GM20000 (cell line): ENCODE results near the gene POU2AF1.

Experiments used
- DNase-seq: peaks from one replicate; pipeline ENCODE4 v3.0.0; 2012; ENCODE audit warnings: low spot score
- TF ChIP-seq, protein P1 (sequence below): IDR thresholded peaks from 2 replicates; pipeline ENCODE4 v1.5.1; 2012; ENCODE audit warnings: mild to moderate bottlenecking, control low read depth; ENCODE audit errors: extremely low read depth, missing control alignments

Gene POU2AF1, protein sequence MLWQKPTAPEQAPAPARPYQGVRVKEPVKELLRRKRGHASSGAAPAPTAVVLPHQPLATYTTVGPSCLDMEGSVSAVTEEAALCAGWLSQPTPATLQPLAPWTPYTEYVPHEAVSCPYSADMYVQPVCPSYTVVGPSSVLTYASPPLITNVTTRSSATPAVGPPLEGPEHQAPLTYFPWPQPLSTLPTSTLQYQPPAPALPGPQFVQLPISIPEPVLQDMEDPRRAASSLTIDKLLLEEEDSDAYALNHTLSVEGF

DNA sequence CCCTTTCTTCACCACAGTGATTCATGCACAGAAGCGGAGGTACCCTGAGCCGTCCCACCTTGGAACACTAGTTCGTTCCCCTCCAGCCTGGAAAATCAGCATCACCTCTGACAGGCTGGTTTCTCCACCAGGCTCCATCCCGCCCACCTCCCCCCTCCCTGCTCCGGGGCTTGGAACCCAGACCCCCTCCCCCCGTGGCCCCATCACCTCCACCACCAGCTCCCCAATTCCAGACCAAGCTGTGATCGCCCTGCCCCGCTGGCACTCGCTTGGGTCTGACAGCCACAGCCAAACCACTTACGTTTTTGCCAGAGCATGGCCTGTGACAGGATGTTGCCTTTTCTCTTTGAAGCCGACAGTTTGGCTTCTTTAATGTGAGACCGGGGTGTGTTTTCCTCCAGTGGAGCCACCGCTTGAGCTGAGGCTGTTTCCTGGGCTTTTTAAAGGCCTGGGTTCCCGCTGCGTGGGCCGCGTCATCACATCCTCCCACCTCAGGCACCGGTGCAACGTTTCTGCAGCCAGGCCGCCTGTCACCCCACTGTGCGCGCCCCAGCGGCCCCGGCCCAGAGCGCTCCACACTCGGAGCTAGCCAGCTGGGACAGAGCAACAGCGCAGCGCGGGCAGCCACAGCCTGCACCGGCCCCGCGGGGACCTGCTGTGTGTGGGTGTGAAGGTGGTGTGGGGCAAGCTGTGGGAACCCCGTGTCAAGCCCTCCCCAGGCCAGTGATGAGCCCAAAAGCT, at the start of gene POU2AF1:
TSS of gene POU2AF1 (minus strand) at position 415 of the 741 bp plus-strand sequence. CDS start at position 317, 98 bp downstream.
- TF ChIP-seq, protein P1, sequence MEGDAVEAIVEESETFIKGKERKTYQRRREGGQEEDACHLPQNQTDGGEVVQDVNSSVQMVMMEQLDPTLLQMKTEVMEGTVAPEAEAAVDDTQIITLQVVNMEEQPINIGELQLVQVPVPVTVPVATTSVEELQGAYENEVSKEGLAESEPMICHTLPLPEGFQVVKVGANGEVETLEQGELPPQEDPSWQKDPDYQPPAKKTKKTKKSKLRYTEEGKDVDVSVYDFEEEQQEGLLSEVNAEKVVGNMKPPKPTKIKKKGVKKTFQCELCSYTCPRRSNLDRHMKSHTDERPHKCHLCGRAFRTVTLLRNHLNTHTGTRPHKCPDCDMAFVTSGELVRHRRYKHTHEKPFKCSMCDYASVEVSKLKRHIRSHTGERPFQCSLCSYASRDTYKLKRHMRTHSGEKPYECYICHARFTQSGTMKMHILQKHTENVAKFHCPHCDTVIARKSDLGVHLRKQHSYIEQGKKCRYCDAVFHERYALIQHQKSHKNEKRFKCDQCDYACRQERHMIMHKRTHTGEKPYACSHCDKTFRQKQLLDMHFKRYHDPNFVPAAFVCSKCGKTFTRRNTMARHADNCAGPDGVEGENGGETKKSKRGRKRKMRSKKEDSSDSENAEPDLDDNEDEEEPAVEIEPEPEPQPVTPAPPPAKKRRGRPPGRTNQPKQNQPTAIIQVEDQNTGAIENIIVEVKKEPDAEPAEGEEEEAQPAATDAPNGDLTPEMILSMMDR = no peak
- DNase-seq = peak; percentile 74

DNA sequence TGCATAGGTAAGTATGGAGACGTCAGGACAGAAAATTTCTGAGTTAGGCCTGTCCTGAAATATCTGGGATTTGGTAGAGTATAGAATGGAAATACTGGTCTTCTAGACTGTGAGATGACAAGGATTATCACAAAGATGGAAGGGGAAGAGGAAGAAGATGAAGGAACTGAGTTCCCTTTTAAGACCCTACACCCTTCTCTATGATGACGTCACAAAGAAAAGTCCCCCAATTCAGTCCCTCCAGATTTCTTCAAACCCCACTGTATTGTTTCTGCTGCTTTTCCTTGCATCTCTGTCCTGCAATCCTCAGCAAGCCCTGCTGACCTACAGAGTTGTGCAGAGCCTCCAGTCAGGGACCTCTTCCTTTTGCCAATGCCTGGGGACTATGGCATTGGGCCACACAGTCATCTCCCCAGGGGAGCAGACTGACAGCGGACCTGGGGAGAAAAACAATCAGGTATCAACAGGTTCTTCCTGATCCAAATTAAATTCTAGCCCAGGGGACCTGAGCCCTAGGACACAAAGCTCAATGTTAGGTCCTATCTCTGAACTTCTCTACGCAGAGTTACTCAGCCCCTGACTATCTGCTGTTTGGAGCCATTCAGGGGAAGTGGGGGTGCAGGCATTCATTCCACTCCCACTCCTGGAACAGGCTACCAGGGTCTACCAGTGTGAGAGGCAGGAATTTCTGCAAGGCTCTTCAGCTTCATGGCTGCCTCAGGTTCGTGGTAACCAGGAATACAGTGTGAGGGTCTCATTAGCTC, 49.2 kb upstream of the POU2AF1 start:
- TF ChIP-seq, protein P1 = no peak
- no peak for DNase-seq

- TF ChIP-seq, protein P1 = no peak
- DNase-seq = no peak
Measured at GRCh38 chr11:111427471-111427912, 48.4 kb upstream of the POU2AF1 start.

GRCh38 chr11:111426617-111427016, 47.5 kb upstream of the POU2AF1 start:
- DNase-seq = no peak
- TF ChIP-seq, protein P1 = no peak

DNA sequence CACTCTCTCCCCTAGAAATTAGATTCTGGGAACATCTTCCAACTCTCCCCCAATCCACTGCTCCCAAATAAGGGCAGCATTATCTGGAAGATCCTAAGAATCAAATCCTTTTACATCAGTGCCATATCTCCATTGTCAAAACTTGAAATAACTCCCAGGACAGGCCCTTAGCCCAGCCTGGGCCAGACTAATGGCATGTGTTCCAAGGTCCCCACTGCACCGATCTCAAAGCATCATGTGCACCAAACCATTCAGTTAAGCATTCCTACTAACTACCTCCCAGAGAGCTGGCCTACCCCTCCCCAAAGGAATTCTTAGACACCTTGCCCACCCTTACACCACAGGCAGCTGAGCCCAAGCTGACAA, 44.2 kb upstream of the POU2AF1 start:
- TF ChIP-seq, protein P1 = no peak
- DNase-seq = no peak

- DNase-seq = peak; percentile 61
Measured at GRCh38 chr11:111422494-111423249, 43.6 kb upstream of the POU2AF1 start.

More at GRCh38 chr11:111422494-111423249, 43.6 kb upstream of the POU2AF1 start:
- TF ChIP-seq, protein P1 = peak; percentile 73
